Mesendoderm (in vitro differentiated cells): ENCODE results near the gene TBC1D25.

ENCODE experiments used
- DNase-seq: peaks from one replicate; pipeline ENCODE4 v3.0.0; 2013
- H2AK5ac ChIP-seq: 2 replicates; pipeline ENCODE4 v1.6.1; 2013; ENCODE audit warnings: low read length, inconsistent platforms
- H2BK120ac ChIP-seq: 2 replicates; pipeline ENCODE4 v1.6.1; 2013; ENCODE audit warnings: low read depth, mild to moderate bottlenecking, low read length, moderate library complexity, mixed read lengths
- H2BK15ac ChIP-seq: replicated peaks from 2 replicates; pipeline ENCODE4 v1.6.1; 2013; ENCODE audit warnings: low read depth, mild to moderate bottlenecking, moderate library complexity
- H2BK5ac ChIP-seq: 2 replicates; pipeline ENCODE4 v1.6.1; 2013; ENCODE audit warnings: low read length, inconsistent platforms
- H3K18ac ChIP-seq: 2 replicates; pipeline ENCODE4 v1.6.1; 2013; ENCODE audit warnings: mild to moderate bottlenecking, low read length, mixed read lengths
- H3K23ac ChIP-seq: one replicate; pipeline ENCODE4 v1.6.1; 2013; ENCODE audit warnings: low read length
- H3K27ac ChIP-seq: 2 replicates; pipeline ENCODE4 v1.5.1; 2013; ENCODE audit warnings: low read depth, mild to moderate bottlenecking, inconsistent platforms, low read length, moderate library complexity
- H3K27me3 ChIP-seq: 2 replicates; pipeline ENCODE4 v1.6.1; 2013; ENCODE audit warnings: low read length, control low read depth, mild to moderate bottlenecking, inconsistent platforms; ENCODE audit not compliant: insufficient read depth, poor library complexity
- H3K36me3 ChIP-seq: 2 replicates; pipeline ENCODE4 v1.6.1; 2013; ENCODE audit warnings: low read length, inconsistent platforms; ENCODE audit not compliant: control insufficient read depth, insufficient read depth
- H3K4ac ChIP-seq: one replicate; pipeline ENCODE4 v1.6.1; 2013; ENCODE audit warnings: low read depth, mild to moderate bottlenecking, low read length, moderate library complexity
- H3K4me1 ChIP-seq: 2 replicates; pipeline ENCODE4 v1.6.1; 2013; ENCODE audit warnings: low read depth, low read length, inconsistent platforms; ENCODE audit not compliant: control insufficient read depth
- H3K4me2 ChIP-seq: 2 replicates; pipeline ENCODE4 v1.6.1; 2013; ENCODE audit warnings: low read length
- H3K4me3 ChIP-seq: 2 replicates; pipeline ENCODE4 v1.5.1; 2013; ENCODE audit warnings: mild to moderate bottlenecking, low read length
- H3K56ac ChIP-seq: one replicate; pipeline ENCODE4 v1.6.1; 2013; ENCODE audit warnings: low read length
- H3K79me1 ChIP-seq: 2 replicates; pipeline ENCODE4 v1.6.1; 2013; ENCODE audit warnings: low read length, inconsistent platforms
- H3K79me2 ChIP-seq: 2 replicates; pipeline ENCODE4 v1.6.1; 2013; ENCODE audit warnings: mild to moderate bottlenecking, low read length; ENCODE audit not compliant: control insufficient read depth, insufficient read depth
- H3K9ac ChIP-seq: 2 replicates; pipeline ENCODE4 v1.6.1; 2013; ENCODE audit warnings: low read length, inconsistent platforms
- H4K5ac ChIP-seq: one replicate; pipeline ENCODE4 v1.6.1; 2013; ENCODE audit warnings: low read length
- H4K8ac ChIP-seq: one replicate; pipeline ENCODE4 v1.6.1; 2013; ENCODE audit warnings: low read depth, mild to moderate bottlenecking, control low read depth, low read length, moderate library complexity
- WGBS: extraction: QIAGEN DNeasy Blood & Tissue Kit; methylation state at CpG from one replicate; pipeline ENCODE4 v1.1.7; 2013; ENCODE audit warnings: low lambda C conversion rate, missing lambda C conversion rate; ENCODE audit not compliant: insufficient coverage; ENCODE audit errors: extremely low coverage; 5-methylcytosine and 5-hydroxymethylcytosine counted together

The TBC1D25 gene

DNA sequence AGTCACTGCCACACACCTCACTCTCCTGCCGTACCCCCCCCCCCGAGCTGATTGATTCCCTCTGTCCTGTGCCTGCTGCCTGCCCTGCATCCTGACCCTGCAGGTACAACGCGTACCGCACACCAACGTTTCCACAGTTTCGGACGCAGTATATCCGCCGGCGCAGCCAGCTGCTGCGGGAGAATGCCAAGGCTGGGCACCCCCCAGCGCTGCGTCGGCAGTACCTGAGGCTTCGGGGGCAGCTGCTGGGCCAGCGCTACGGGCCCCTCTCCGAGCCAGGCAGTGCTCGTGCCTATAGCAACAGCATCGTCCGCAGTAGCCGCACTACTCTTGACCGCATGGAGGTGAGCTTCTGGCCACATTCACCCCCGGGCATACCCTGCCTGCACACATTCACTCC is 59.1 kb downstream of the TBC1D25 start:
- Histone ChIP-seq H3K4me1 (no peaks in the 10 kb centered on the region), H3K23ac (no peak overlapping the region), H4K8ac (no peak overlapping the region), H3K4ac (no peak overlapping the region), H3K18ac (no peak overlapping the region), H3K56ac (peak overlapping the region; percentile 42), H3K79me1 (no peaks in the 10 kb centered on the region), H2BK5ac (no peak overlapping the region), H3K9ac (peak overlapping the region; percentile 32), H2BK15ac (no peak overlapping the region), H3K27ac (no peak overlapping the region), H3K36me3 (no peaks in the 10 kb centered on the region), H3K79me2 (no peaks in the 10 kb centered on the region), H3K27me3 (no peaks in the 10 kb centered on the region), H3K4me2 (no peak overlapping the region), H2AK5ac (no peak overlapping the region), H2BK120ac (no peak overlapping the region), H4K5ac (no peak overlapping the region), H3K4me3 (no peak overlapping the region)
- DNase-seq: no peak
- no CpG with 5 or more reads among the region's 25 CpGs for WGBS

DNA sequence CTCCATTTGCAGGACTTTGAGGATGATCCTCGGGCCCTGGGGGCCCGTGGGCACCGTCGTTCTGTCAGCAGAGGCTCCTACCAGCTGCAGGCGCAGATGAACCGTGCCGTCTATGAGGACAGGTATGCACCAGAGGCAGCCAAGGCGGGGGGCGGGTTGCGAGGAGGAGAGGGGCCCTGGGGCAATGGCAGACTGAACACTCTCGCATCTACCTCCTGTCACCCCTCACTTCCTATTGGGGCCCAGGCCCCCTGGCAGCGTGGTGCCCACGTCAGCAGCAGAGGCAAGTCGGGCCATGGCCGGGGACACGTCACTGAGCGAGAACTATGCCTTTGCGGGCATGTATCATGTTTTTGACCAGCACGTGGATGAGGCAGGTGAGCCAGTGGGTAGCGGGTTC is 59.8 kb downstream of the TBC1D25 start:
- H3K4me1 ChIP-seq: no peaks in the 10 kb centered on the region
- no peak overlapping the region for H3K4me3 ChIP-seq
- H3K27me3 ChIP-seq: no peaks in the 10 kb centered on the region
- no peaks in the 10 kb centered on the region for H3K79me1 ChIP-seq
- DNase-seq: no peak
- H3K56ac ChIP-seq: no peak overlapping the region
- no peak overlapping the region for H3K4me2 ChIP-seq
- no peak overlapping the region for H3K4ac ChIP-seq
- H3K79me2 ChIP-seq: no peaks in the 10 kb centered on the region
- no peak overlapping the region for H3K9ac ChIP-seq
- no peak overlapping the region for H2BK5ac ChIP-seq
- H3K23ac ChIP-seq: no peak overlapping the region
- no CpG with 5 or more reads among the region's 20 CpGs for WGBS
- H2AK5ac ChIP-seq: no peak overlapping the region
- no peaks in the 10 kb centered on the region for H3K36me3 ChIP-seq
- no peak overlapping the region for H4K8ac ChIP-seq
- H4K5ac ChIP-seq: no peak overlapping the region
- no peak overlapping the region for H3K27ac ChIP-seq
- no peak overlapping the region for H2BK120ac ChIP-seq
- H3K18ac ChIP-seq: no peak overlapping the region
- no peak overlapping the region for H2BK15ac ChIP-seq

DNA sequence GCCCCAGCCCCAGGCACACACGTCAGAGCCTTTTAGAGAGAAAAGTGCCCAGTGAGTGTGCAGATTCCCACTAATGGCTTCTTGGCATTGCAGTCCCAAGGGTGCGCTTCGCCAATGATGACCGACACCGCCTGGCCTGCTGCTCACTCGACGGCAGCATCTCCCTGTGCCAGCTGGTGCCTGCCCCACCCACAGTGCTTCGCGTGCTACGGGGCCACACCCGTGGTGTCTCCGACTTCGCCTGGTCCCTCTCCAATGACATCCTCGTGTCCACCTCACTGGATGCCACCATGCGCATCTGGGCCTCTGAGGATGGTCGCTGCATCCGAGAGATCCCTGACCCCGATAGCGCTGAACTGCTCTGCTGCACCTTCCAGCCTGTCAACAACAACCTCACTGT is 60.7 kb downstream of the TBC1D25 start:
- Histone ChIP-seq H2BK15ac (no peak overlapping the region), H3K23ac (no peak overlapping the region), H3K36me3 (no peaks in the 10 kb centered on the region), H3K9ac (no peak overlapping the region), H3K27ac (no peak overlapping the region), H3K79me1 (no peaks in the 10 kb centered on the region), H4K5ac (no peak overlapping the region), H3K4me3 (no peak overlapping the region), H2BK120ac (no peak overlapping the region), H3K4me2 (no peak overlapping the region), H3K4ac (no peak overlapping the region), H4K8ac (no peak overlapping the region), H3K27me3 (no peaks in the 10 kb centered on the region), H3K4me1 (no peaks in the 10 kb centered on the region), H3K79me2 (no peaks in the 10 kb centered on the region), H3K56ac (no peak overlapping the region), H3K18ac (no peak overlapping the region), H2AK5ac (no peak overlapping the region), H2BK5ac (no peak overlapping the region)
- no peak for DNase-seq
- WGBS: no CpG with 5 or more reads among the region's 19 CpGs

DNA sequence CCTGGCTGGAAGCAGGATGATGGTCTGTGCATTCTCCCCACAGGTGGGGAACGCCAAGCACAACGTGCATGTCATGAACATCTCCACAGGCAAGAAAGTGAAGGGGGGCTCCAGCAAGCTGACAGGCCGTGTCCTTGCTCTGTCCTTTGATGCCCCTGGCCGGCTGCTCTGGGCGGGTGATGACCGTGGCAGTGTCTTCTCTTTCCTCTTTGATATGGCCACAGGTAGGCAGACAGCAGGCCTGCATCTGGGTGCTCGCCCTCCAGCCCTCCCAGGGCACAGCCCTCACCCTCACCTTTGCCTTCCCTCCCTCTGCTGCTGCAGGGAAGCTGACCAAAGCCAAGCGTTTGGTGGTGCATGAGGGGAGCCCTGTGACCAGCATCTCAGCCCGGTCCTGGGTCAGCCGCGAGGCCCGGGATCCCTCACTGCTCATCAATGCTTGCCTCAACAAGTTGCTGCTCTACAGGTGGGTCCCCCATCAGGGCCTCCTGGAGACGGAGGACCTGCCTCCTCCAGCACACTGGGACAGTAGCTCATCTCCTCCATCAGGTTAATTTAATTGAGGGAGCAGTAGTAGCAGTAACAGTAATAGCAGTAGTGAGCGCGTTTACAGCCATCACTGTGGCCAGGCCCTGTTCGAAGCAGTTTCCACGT is 62.4 kb downstream of the TBC1D25 start:
- H3K79me2 ChIP-seq: no peaks in the 10 kb centered on the region
- H3K79me1 ChIP-seq: no peaks in the 10 kb centered on the region
- H3K18ac ChIP-seq: no peak overlapping the region
- no peak overlapping the region for H3K9ac ChIP-seq
- H4K8ac ChIP-seq: no peak overlapping the region
- H2AK5ac ChIP-seq: no peak overlapping the region
- H3K27ac ChIP-seq: no peak overlapping the region
- H2BK5ac ChIP-seq: no peak overlapping the region
- H2BK120ac ChIP-seq: no peak overlapping the region
- no peaks in the 10 kb centered on the region for H3K27me3 ChIP-seq
- no peaks in the 10 kb centered on the region for H3K36me3 ChIP-seq
- DNase-seq: no peak
- H4K5ac ChIP-seq: no peak overlapping the region
- H3K4me3 ChIP-seq: no peak overlapping the region
- no peak overlapping the region for H3K23ac ChIP-seq
- H3K56ac ChIP-seq: no peak overlapping the region
- no peak overlapping the region for H3K4ac ChIP-seq
- H3K4me1 ChIP-seq: no peaks in the 10 kb centered on the region
- WGBS: no CpG with 5 or more reads among the region's 17 CpGs
- H3K4me2 ChIP-seq: no peak overlapping the region
- H2BK15ac ChIP-seq: no peak overlapping the region

DNA sequence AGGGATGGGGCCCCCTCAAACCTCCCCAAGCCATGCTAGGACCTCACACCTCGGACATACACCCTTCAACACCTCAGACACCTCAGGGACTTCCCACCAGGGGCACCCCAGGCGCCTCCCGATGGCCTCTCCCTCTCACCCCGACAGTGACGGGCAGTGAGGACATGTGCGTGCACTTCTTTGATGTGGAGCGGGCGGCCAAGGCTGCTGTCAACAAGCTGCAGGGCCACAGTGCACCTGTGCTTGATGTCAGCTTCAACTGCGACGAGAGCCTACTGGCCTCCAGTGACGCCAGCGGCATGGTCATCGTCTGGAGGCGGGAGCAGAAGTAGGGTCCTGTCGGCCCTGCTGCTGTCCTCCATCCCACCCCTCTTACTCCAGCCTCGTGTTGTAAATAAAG is 65.2 kb downstream of the TBC1D25 start:
- no peak overlapping the region for H3K4ac ChIP-seq
- no peak overlapping the region for H3K4me2 ChIP-seq
- H3K23ac ChIP-seq: no peak overlapping the region
- no peak overlapping the region for H2BK15ac ChIP-seq
- no peak overlapping the region for H3K56ac ChIP-seq
- H3K27ac ChIP-seq: no peak overlapping the region
- H2BK5ac ChIP-seq: no peak overlapping the region
- H4K5ac ChIP-seq: no peak overlapping the region
- no peaks in the 10 kb centered on the region for H3K79me1 ChIP-seq
- H3K79me2 ChIP-seq: no peaks in the 10 kb centered on the region
- H3K18ac ChIP-seq: no peak overlapping the region
- H2BK120ac ChIP-seq: no peak overlapping the region
- no peak overlapping the region for H3K9ac ChIP-seq
- no CpG with 5 or more reads among the region's 16 CpGs for WGBS
- H3K27me3 ChIP-seq: no peaks in the 10 kb centered on the region
- no peak overlapping the region for H3K4me3 ChIP-seq
- DNase-seq: no peak
- no peak overlapping the region for H2AK5ac ChIP-seq
- no peak overlapping the region for H4K8ac ChIP-seq
- H3K4me1 ChIP-seq: no peaks in the 10 kb centered on the region
- no peaks in the 10 kb centered on the region for H3K36me3 ChIP-seq

DNA sequence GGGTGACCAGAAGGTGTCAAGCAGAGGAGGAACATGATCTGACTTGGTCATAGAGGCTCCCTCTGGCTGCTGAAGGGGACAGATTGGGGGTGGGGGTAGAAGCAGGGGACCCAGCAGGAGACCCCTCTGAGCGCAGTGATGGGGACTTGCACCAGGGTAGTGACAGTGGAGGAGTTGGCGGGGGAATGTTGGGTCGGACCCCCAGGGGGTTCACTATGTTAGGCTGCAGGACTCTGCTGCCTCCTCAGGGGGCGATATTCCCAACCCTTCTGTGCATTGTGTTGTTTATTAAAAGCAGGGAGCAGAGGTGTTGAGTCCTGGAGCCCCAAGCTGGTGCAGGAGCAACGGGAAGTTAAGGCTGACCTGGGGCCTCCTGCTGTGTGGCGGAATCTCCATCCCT is 66.6 kb downstream of the TBC1D25 start:
- no peak overlapping the region for H4K5ac ChIP-seq
- WGBS: no CpG with 5 or more reads among the region's 6 CpGs

More for the DNA sequence above, 66.6 kb downstream of the TBC1D25 start:
- H2AK5ac ChIP-seq: no peak overlapping the region
- H3K23ac ChIP-seq: no peak overlapping the region
- DNase-seq: peak; percentile 20
- H4K8ac ChIP-seq: no peak overlapping the region
- H3K36me3 ChIP-seq: no peaks in the 10 kb centered on the region
- H3K27me3 ChIP-seq: no peaks in the 10 kb centered on the region
- no peak overlapping the region for H3K4me2 ChIP-seq
- H3K56ac ChIP-seq: no peak overlapping the region
- H2BK120ac ChIP-seq: no peak overlapping the region
- no peaks in the 10 kb centered on the region for H3K4me1 ChIP-seq
- H3K18ac ChIP-seq: no peak overlapping the region
- H3K79me2 ChIP-seq: no peaks in the 10 kb centered on the region
- no peak overlapping the region for H3K4ac ChIP-seq
- H2BK15ac ChIP-seq: no peak overlapping the region
- no peak overlapping the region for H2BK5ac ChIP-seq
- no peak overlapping the region for H3K27ac ChIP-seq
- H3K4me3 ChIP-seq: no peak overlapping the region
- H3K9ac ChIP-seq: no peak overlapping the region
- H3K79me1 ChIP-seq: no peaks in the 10 kb centered on the region
